Neuronal stem cell (in vitro differentiated cells): Measurements from ENCODE around the gene OR5K2.

Experiments
- DNase-seq: peaks from one replicate; pipeline ENCODE4 v3.0.0-alpha.2; 2013; ENCODE audit warnings: low spot score
- H2AFZ ChIP-seq: one replicate; pipeline ENCODE4 v1.6.1; 2013; ENCODE audit warnings: mild to moderate bottlenecking, low read length, inconsistent platforms
- H2AK5ac ChIP-seq: 2 replicates; pipeline ENCODE4 v1.6.1; 2013; ENCODE audit warnings: low read depth, mild to moderate bottlenecking, inconsistent platforms, low read length, moderate library complexity, mixed read lengths
- H2BK120ac ChIP-seq: 2 replicates; pipeline ENCODE4 v1.6.1; 2013; ENCODE audit warnings: low read depth, mild to moderate bottlenecking, inconsistent platforms, low read length, moderate library complexity, mixed read lengths
- H2BK12ac ChIP-seq: one replicate; pipeline ENCODE4 v1.6.1; 2013; ENCODE audit warnings: low read length, inconsistent platforms
- H2BK15ac ChIP-seq: 2 replicates; pipeline ENCODE4 v1.6.1; 2013; ENCODE audit warnings: mild to moderate bottlenecking, low read length, inconsistent platforms, mixed read lengths
- H2BK5ac ChIP-seq: one replicate; pipeline ENCODE4 v1.6.1; 2013; ENCODE audit warnings: inconsistent platforms, mild to moderate bottlenecking, low read length, moderate library complexity
- H3K14ac ChIP-seq: one replicate; pipeline ENCODE4 v1.6.1; 2013; ENCODE audit warnings: low read length, inconsistent platforms
- H3K18ac ChIP-seq: 2 replicates; pipeline ENCODE4 v1.6.1; 2013; ENCODE audit warnings: low read length, inconsistent platforms
- H3K23ac ChIP-seq: 2 replicates; pipeline ENCODE4 v1.6.1; 2013; ENCODE audit warnings: low read depth, mild to moderate bottlenecking, mixed read lengths, low read length, inconsistent platforms; ENCODE audit not compliant: poor library complexity
- H3K27ac ChIP-seq: replicated peaks from 3 replicates; pipeline ENCODE4 v1.5.1; 2013; ENCODE audit warnings: low read length, inconsistent platforms
- H3K27me3 ChIP-seq, 3 experiments: 2 replicates each; pipeline ENCODE4 v1.6.1; 2013; ENCODE audit warnings: low read length in 3 of 3, mild to moderate bottlenecking in 2 of 3, inconsistent platforms in 1 of 3, low read depth in 1 of 3, mixed read lengths in 1 of 3, moderate library complexity in 1 of 3; ENCODE audit not compliant: control insufficient read depth in 3 of 3, insufficient read depth in 3 of 3
- H3K36me3 ChIP-seq, 2 donors: replicated peaks in 1 of 2; 2 replicates each; pipeline ENCODE4 v1.6.1; 2013; ENCODE audit warnings: low read length in 2 of 2; ENCODE audit not compliant: control insufficient read depth in 2 of 2, insufficient read depth in 2 of 2
- H3K4ac ChIP-seq: 2 replicates; pipeline ENCODE4 v1.6.1; 2013; ENCODE audit warnings: inconsistent platforms, mild to moderate bottlenecking, low read length, moderate library complexity
- H3K4me1 ChIP-seq, 2 donors: 1 replicate in 1 of 2; 2 replicates in 1 of 2; pipeline ENCODE4 v1.6.1; 2013; ENCODE audit warnings: low read length in 2 of 2, low read depth in 1 of 2; ENCODE audit not compliant: control insufficient read depth in 2 of 2, insufficient read depth in 1 of 2
- H3K4me2 ChIP-seq: one replicate; pipeline ENCODE4 v1.6.1; 2013; ENCODE audit warnings: mild to moderate bottlenecking, low read length, inconsistent platforms; ENCODE audit not compliant: insufficient read depth, poor library complexity, severe bottlenecking
- H3K4me3 ChIP-seq, 2 donors: 2 replicates each; pipeline ENCODE4 v1.5.1; 2013; ENCODE audit warnings: low read length in 2 of 2, mild to moderate bottlenecking in 2 of 2, inconsistent platforms in 1 of 2, moderate library complexity in 1 of 2
- H3K79me1 ChIP-seq: one replicate; pipeline ENCODE4 v1.6.1; 2013; ENCODE audit warnings: low read depth, mild to moderate bottlenecking, inconsistent platforms, low read length, moderate library complexity
- H3K9ac ChIP-seq: one replicate; pipeline ENCODE4 v1.6.1; 2013; ENCODE audit warnings: mild to moderate bottlenecking, low read depth, low read length, inconsistent platforms; ENCODE audit not compliant: poor library complexity
- H3K9me3 ChIP-seq, 2 donors: replicated peaks in 1 of 2; 2 replicates each; pipeline versions ENCODE3 to v1.6.1; 2013; ENCODE audit warnings: low read length in 2 of 2, mild to moderate bottlenecking in 2 of 2, inconsistent platforms in 1 of 2, low read depth in 1 of 2, mixed read lengths in 1 of 2, moderate library complexity in 1 of 2; ENCODE audit not compliant: control insufficient read depth in 2 of 2, insufficient read depth in 1 of 2
- H4K8ac ChIP-seq: one replicate; pipeline ENCODE4 v1.6.1; 2013; ENCODE audit warnings: low read depth, mild to moderate bottlenecking, inconsistent platforms, low read length, moderate library complexity
- H4K91ac ChIP-seq: one replicate; pipeline ENCODE4 v1.6.1; 2013; ENCODE audit warnings: low read length, low read depth, mild to moderate bottlenecking, inconsistent platforms; ENCODE audit not compliant: poor library complexity
- WGBS, 2 donors: extraction: QIAGEN DNeasy Blood & Tissue Kit; methylation state at CpG; one replicate each; pipeline ENCODE4 v1.1.7; 2013; ENCODE audit warnings: missing lambda C conversion rate in 2 of 2, mixed read lengths in 1 of 2; ENCODE audit not compliant: insufficient read length in 2 of 2, insufficient replicate concordance in 1 of 2; ENCODE audit errors: extremely low coverage in 2 of 2; 5-methylcytosine and 5-hydroxymethylcytosine counted together

OR5K2 gene

DNA sequence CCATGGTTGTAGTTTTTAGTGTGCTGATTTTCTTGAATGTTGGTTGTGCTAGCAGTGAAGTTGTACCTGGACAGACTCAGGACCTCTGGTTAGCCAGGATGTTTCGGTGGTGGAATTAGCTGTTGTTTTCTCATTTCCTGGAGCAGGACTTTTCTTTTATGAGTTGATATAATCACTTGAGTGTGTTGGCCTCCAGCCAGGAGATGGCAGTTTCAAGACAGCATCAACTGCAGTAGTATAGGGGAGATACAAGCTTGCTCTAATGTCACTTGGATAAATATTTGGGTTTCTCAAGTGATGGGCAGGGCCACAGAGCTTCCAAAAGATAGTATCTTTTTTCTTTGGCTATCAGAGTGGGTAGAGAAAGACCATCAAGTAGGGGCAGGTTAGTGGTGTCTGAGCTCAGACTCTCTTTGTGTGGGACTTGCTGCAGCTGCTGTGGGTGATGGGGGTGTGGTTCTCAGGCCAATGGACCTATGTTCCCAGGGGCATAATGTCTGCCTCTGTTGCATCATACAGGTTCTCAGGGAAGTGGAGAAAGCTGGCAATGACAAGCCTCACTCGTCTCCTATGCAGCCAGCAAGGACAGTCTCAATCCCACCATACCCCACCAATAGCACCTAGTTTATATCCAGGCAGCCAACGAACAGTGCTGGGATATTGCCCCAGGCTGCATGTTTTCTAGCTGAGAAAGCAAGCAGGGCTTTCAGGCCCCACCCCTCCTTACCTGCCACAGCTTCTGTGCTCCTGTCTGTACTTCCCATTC lies 14.6 kb upstream of the OR5K2 start:
- Histone ChIP-seq H3K4me3 (no peak overlapping the region), H2AK5ac (no peak overlapping the region), H2BK5ac (no peak overlapping the region), H3K9ac (no peak overlapping the region), H2AFZ (no peak overlapping the region), H3K9me3 (peaks cover 0 to 5% of the 10 kb centered on the region in 2 donors), H2BK120ac (no peak overlapping the region), H3K4me2 (no peak overlapping the region), H3K36me3 (no peaks in the 10 kb centered on the region), H3K27me3 (no peaks in the 10 kb centered on the region), H4K8ac (no peak overlapping the region), H3K79me1 (no peaks in the 10 kb centered on the region), H3K27ac (no peak overlapping the region), H3K4ac (no peak overlapping the region), H3K4me1 (no peaks in the 10 kb centered on the region), H2BK15ac (no peak overlapping the region), H3K23ac (no peak overlapping the region), H2BK12ac (no peak overlapping the region), H3K14ac (peak overlapping the region; percentile 57), H4K91ac (no peak overlapping the region), H3K18ac (no peak overlapping the region)
- DNase-seq = no peak
- WGBS, 2 donors = no CpG with 5 or more reads among the region's 3 CpGs

- no peak overlapping the region for H3K27ac ChIP-seq
- no peak overlapping the region for H3K23ac ChIP-seq
- H3K4me2 ChIP-seq = no peak overlapping the region
- no peak overlapping the region for H3K4ac ChIP-seq
- no CpG with 5 or more reads among the region's 3 CpGs for WGBS, 2 donors
- no peaks in the 10 kb centered on the region for H3K79me1 ChIP-seq
- no peak overlapping the region for H2BK15ac ChIP-seq
- no peak overlapping the region for H3K14ac ChIP-seq
- peaks cover 0 to 5% of the 10 kb centered on the region in 2 donors for H3K9me3 ChIP-seq
- H3K36me3 ChIP-seq = no peaks in the 10 kb centered on the region
- H3K4me1 ChIP-seq = no peaks in the 10 kb centered on the region
- no peak overlapping the region for H3K18ac ChIP-seq
- no peak for DNase-seq
- no peak overlapping the region for H4K91ac ChIP-seq
- H2AFZ ChIP-seq = no peak overlapping the region
- H2BK12ac ChIP-seq = no peak overlapping the region
- H3K9ac ChIP-seq = no peak overlapping the region
- no peaks in the 10 kb centered on the region for H3K27me3 ChIP-seq
- no peak overlapping the region for H2BK5ac ChIP-seq
- H2AK5ac ChIP-seq = no peak overlapping the region
- no peak overlapping the region for H4K8ac ChIP-seq
- H3K4me3 ChIP-seq = no peak overlapping the region
- H2BK120ac ChIP-seq = no peak overlapping the region
Measured at GRCh38 chr3:98483626-98484025, 13.9 kb upstream of the OR5K2 start.

DNA sequence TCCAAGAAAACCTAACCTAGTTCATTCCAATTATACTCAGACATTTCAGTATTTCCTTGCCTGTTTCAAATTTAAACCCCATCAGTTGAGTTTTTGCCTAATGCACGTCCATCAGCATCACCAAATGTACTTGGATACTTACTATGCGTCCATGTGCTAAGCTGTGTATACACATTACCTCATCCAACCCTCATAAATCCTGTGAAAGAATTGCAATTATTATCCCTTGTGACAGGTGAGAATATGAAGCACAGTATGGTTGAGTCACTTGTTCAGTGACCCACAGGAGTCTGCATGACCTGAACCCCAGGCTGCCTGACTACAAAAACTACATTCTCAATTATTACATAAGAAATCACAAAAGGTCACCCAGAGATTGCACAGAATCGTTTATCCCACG lies 2.5 kb downstream of the OR5K2 start:
- H2BK15ac ChIP-seq = no peak overlapping the region
- H3K4ac ChIP-seq = no peak overlapping the region
- H2BK120ac ChIP-seq = no peak overlapping the region
- H3K27ac ChIP-seq = no peak overlapping the region
- no peak overlapping the region for H2BK5ac ChIP-seq
- no peak overlapping the region for H3K23ac ChIP-seq
- H3K79me1 ChIP-seq = no peaks in the 10 kb centered on the region
- no peak overlapping the region for H2BK12ac ChIP-seq
- H3K14ac ChIP-seq = no peak overlapping the region
- no peak for DNase-seq
- no CpG with 5 or more reads among the region's 4 CpGs for WGBS, 2 donors
- no peak overlapping the region for H4K8ac ChIP-seq
- no peaks in the 10 kb centered on the region for H3K9me3 ChIP-seq
- H2AK5ac ChIP-seq = no peak overlapping the region
- H3K27me3 ChIP-seq = no peaks in the 10 kb centered on the region
- no peak overlapping the region for H2AFZ ChIP-seq
- H3K36me3 ChIP-seq = no peaks in the 10 kb centered on the region
- H3K9ac ChIP-seq = no peak overlapping the region
- H3K4me1 ChIP-seq = no peaks in the 10 kb centered on the region
- no peak overlapping the region for H3K18ac ChIP-seq
- H3K4me2 ChIP-seq = no peak overlapping the region
- H4K91ac ChIP-seq = no peak overlapping the region
- no peak overlapping the region for H3K4me3 ChIP-seq

- H3K9ac ChIP-seq = no peak overlapping the region
- no peak overlapping the region for H3K14ac ChIP-seq
- no peak overlapping the region for H3K4me2 ChIP-seq
- no peak overlapping the region for H4K91ac ChIP-seq
- no peaks in the 10 kb centered on the region for H3K27me3 ChIP-seq
- H4K8ac ChIP-seq = no peak overlapping the region
- no peaks in the 10 kb centered on the region for H3K36me3 ChIP-seq
- no peaks in the 10 kb centered on the region for H3K79me1 ChIP-seq
- no peak overlapping the region for H2BK5ac ChIP-seq
- no peaks in the 10 kb centered on the region for H3K9me3 ChIP-seq
- no peak overlapping the region for H3K23ac ChIP-seq
- H2BK15ac ChIP-seq = no peak overlapping the region
- no peak overlapping the region for H3K27ac ChIP-seq
- H2AFZ ChIP-seq = no peak overlapping the region
- no peak overlapping the region for H2AK5ac ChIP-seq
- H3K4ac ChIP-seq = no peak overlapping the region
- H2BK120ac ChIP-seq = no peak overlapping the region
- no peaks in the 10 kb centered on the region for H3K4me1 ChIP-seq
- H2BK12ac ChIP-seq = no peak overlapping the region
- WGBS, 2 donors = no CpG with 5 or more reads among the region's 4 CpGs
- DNase-seq = no peak
- no peak overlapping the region for H3K18ac ChIP-seq
- H3K4me3 ChIP-seq = no peak overlapping the region
Measured at GRCh38 chr3:98501270-98501669, 3.8 kb downstream of the OR5K2 start.
